ENCODE results near the gene LIPI.

DNA sequence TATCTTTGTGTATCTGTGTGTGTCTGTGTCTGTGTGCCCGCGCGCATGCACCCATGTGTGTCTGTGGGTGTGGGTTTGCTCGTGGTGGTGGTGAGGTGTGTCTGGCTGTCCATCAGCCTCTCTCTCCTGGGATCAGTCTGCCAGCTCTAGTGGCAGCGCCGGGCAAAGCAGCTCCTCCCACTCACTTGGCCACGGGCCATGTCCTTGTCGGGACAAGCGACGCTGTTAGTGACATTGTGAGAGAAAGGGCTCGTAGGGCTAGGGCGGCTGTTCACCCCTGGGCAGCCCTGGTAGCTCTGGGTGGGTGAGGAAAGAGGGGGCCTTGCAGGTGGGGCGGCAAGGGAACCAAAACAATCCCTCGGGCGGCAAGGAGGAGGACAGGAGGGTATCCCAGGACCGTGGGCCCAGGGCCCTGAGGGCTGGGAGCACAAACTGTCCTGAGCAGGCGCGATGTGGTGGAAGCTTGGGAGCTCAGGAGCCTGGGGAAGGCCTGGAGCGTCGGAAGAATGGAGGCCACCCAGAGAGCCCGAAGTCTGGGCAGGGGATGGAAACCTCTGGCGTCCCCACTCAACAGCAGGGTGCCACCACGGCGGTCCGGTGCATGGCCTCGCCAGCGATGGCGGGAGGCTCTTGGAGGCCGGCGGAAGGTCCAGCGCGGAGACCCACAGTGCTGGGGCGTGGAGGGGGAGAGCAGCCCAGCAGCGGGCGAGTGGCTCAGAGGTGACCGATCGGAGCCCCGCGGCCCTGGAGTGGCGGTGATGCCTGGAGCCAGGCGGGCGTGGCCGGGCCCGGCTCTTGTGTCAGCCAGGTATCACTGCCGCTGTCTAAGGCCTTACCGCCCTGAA, 140.5 kb downstream of the LIPI start:
- no peak for TF ChIP-seq POLR2A (IDR thresholded peaks at IDR 0.05)
- TF ChIP-seq, protein P1, sequence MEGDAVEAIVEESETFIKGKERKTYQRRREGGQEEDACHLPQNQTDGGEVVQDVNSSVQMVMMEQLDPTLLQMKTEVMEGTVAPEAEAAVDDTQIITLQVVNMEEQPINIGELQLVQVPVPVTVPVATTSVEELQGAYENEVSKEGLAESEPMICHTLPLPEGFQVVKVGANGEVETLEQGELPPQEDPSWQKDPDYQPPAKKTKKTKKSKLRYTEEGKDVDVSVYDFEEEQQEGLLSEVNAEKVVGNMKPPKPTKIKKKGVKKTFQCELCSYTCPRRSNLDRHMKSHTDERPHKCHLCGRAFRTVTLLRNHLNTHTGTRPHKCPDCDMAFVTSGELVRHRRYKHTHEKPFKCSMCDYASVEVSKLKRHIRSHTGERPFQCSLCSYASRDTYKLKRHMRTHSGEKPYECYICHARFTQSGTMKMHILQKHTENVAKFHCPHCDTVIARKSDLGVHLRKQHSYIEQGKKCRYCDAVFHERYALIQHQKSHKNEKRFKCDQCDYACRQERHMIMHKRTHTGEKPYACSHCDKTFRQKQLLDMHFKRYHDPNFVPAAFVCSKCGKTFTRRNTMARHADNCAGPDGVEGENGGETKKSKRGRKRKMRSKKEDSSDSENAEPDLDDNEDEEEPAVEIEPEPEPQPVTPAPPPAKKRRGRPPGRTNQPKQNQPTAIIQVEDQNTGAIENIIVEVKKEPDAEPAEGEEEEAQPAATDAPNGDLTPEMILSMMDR (IDR thresholded peaks at IDR 0.05), result no peak

Measured in testis (tissue), 2 donors.